ENCODE results near the gene TNRC18.

GRCh38 chr7:5458921-5459480, 35.4 kb upstream of the TNRC18 start:
- TF ChIP-seq CTCF (IDR thresholded peaks at IDR 0.05 in 2 of 3, conservative IDR thresholded peaks at IDR 0.05 in 1 of 3; ENCODE audit: insufficient read depth in 2 of 3, low read depth in 1 of 3, low read length in 3 of 3) (no peak), ZNF175 (CRISPR knock-in tag; IDR thresholded peaks at IDR 0.05; ENCODE audit: low read depth) (no peak), CREBBP (IDR thresholded peaks at IDR 0.05; ENCODE audit: low read depth, low read length) (no peak)
